Tibial artery (tissue), 4 donors: ENCODE data around the gene CWC22.

Experiments used
- DNase-seq, 2 donors: peaks; one replicate each; pipeline ENCODE4 v3.0.0-alpha.2; 2019
- H3K27ac ChIP-seq, 2 donors: fragments of 200-600 bp; sonication (generic) in 1 of 2; 1 replicate in 1 of 2; 2 replicates in 1 of 2; pipeline ENCODE4 v1.5.1; 2018 to 2019; ENCODE audit warnings: mild to moderate bottlenecking in 1 of 2
- H3K27me3 ChIP-seq, 2 donors: fragments of 200-600 bp; sonication (generic) in 1 of 2; one replicate each; pipeline versions ENCODE4 v1.5.1 to v1.6.0; 2016 to 2019
- H3K36me3 ChIP-seq, 3 donors: fragments of 200-600 bp; sonication (generic) in 2 of 3; one replicate each; pipeline ENCODE4 v1.5.1; 2016 to 2019; ENCODE audit warnings: mild to moderate bottlenecking in 2 of 3
- H3K4me1 ChIP-seq, 4 donors: fragments of 200-600 bp; sonication (generic) in 2 of 4; 1 replicate in 3 of 4; 2 replicates in 1 of 4; pipeline ENCODE4 v1.5.1; 2016 to 2019
- H3K4me3 ChIP-seq, 2 donors: fragments of 200-600 bp; sonication (generic) in 1 of 2; 1 replicate in 1 of 2; 2 replicates in 1 of 2; pipeline ENCODE4 v1.5.1; 2018 to 2019; ENCODE audit warnings: mild to moderate bottlenecking in 2 of 2
- H3K9me3 ChIP-seq, 3 donors: fragments of 200-600 bp; sonication (generic) in 1 of 3; one replicate each; pipeline ENCODE4 v1.5.1; 2016 to 2019
- intact Hi-C: fragments of 100-400 bp; cut with DNase I; formaldehyde crosslinking; loops from one replicate; pipeline ENCODE4 v1.15.0; 2023; ENCODE audit warnings: low total_unique reads
- TF ChIP-seq, protein P1 (sequence below), 2 experiments: fragments of 200-600 bp in 1 of 2; fragments of 450-650 bp in 1 of 2; IDR thresholded peaks; one replicate each; pipeline ENCODE4 v1.5.1; 2017 to 2019; ENCODE audit warnings: antibody characterized with exemption in 2 of 2, mild to moderate bottlenecking in 1 of 2, moderate library complexity in 1 of 2

Gene CWC22

DNA sequence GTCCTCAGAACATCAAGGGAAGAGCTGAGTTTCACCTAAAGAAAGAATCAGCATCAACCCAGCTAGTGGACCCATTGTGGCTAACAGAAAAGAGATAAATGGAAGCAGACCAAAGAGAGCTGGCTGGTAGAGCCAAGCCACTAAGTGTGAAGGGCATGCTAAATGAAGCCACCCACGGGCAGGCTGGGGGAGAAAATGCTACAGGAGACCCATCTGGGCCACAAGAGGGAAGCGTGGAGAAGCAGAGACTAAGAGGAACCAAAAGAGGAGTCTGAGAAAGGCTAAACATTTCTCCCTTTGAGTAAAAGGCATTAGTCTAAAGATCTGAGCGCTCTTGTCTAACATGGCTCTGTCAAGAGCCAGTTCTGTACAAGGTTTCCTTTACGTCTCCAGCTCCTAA is 15.8 kb downstream of the CWC22 start:
- Histone ChIP-seq H3K27ac (no peak overlapping the region), H3K36me3 (peaks cover 28 to 35% (median 32%) of the 10 kb centered on the region in 3 donors), H3K4me1 (no peaks in the 10 kb centered on the region), H3K9me3 (no peaks in the 10 kb centered on the region), H3K4me3 (no peak overlapping the region), H3K27me3 (no peaks in the 10 kb centered on the region)
- DNase-seq: no peak
- intact Hi-C loops: no loop called here
- TF ChIP-seq, protein P1, sequence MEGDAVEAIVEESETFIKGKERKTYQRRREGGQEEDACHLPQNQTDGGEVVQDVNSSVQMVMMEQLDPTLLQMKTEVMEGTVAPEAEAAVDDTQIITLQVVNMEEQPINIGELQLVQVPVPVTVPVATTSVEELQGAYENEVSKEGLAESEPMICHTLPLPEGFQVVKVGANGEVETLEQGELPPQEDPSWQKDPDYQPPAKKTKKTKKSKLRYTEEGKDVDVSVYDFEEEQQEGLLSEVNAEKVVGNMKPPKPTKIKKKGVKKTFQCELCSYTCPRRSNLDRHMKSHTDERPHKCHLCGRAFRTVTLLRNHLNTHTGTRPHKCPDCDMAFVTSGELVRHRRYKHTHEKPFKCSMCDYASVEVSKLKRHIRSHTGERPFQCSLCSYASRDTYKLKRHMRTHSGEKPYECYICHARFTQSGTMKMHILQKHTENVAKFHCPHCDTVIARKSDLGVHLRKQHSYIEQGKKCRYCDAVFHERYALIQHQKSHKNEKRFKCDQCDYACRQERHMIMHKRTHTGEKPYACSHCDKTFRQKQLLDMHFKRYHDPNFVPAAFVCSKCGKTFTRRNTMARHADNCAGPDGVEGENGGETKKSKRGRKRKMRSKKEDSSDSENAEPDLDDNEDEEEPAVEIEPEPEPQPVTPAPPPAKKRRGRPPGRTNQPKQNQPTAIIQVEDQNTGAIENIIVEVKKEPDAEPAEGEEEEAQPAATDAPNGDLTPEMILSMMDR (IDR thresholded peaks at IDR 0.05): no peak

DNA sequence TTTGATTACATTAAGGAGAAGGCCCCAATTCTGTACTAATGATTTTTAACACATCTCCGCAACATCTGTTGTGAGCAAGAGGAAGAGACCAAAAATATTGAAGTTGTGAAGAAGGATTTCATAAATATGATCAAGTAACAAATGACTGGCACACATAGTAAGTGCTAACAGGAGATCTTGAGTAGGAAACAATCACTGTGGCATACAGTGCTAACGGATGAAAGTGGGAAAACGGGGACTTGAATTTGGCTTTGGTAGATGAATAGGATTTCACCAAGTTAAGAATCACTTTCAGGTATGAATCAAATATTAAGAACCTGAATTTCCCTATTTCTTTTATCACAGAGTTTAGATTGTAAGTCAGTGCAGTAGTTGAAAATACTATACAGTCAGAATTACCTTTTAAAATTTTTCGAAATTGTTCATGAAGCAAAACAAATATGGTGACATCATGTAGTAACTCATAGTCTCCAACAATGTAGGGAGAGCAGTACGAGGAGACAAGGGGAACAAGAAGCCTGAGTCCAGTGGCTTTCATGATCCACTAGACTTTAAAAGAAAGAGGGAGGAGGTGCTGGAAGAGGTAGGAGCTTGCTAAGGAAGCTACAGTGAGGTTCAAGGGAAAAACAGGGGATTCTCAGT is 16.3 kb downstream of the CWC22 start:
- TF ChIP-seq, protein P1 (IDR thresholded peaks at IDR 0.05): no peak
- DNase-seq: no peak
- Histone ChIP-seq H3K4me1 (no peaks in the 10 kb centered on the region), H3K27me3 (no peaks in the 10 kb centered on the region), H3K36me3 (peaks cover 34 to 40% (median 34%) of the 10 kb centered on the region in 3 donors), H3K27ac (no peak overlapping the region), H3K9me3 (no peaks in the 10 kb centered on the region), H3K4me3 (no peak overlapping the region)
- intact Hi-C loops: no loop called here

DNA sequence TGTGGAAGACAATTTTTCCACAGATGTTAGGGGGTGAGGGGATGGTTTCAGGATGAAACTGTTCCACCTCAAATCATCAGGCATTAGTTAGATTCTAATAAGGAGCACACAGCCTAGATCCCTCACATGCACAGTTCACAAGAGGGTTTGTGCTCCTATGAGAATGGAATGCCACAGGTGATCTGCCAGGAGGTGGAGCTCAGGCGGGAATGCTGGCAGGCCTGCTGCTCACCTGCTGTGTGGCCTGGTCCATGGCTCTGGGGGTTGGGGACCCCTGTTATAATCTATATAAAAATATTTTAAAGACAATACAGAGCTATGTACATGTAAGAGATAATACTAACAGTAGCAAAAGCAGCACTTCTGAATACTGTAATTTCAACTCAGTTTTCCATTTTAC is 19.2 kb downstream of the CWC22 start:
- H3K36me3 ChIP-seq: peaks cover 55 to 63% (median 57%) of the 10 kb centered on the region in 3 donors
- no peaks in the 10 kb centered on the region for H3K9me3 ChIP-seq
- TF ChIP-seq, protein P1 (IDR thresholded peaks at IDR 0.05): no peak
- no peak overlapping the region for H3K4me3 ChIP-seq
- no peaks in the 10 kb centered on the region for H3K27me3 ChIP-seq
- intact Hi-C loops: no loop called here
- no peaks in the 10 kb centered on the region for H3K4me1 ChIP-seq
- no peak overlapping the region for H3K27ac ChIP-seq
- no peak for DNase-seq

DNA sequence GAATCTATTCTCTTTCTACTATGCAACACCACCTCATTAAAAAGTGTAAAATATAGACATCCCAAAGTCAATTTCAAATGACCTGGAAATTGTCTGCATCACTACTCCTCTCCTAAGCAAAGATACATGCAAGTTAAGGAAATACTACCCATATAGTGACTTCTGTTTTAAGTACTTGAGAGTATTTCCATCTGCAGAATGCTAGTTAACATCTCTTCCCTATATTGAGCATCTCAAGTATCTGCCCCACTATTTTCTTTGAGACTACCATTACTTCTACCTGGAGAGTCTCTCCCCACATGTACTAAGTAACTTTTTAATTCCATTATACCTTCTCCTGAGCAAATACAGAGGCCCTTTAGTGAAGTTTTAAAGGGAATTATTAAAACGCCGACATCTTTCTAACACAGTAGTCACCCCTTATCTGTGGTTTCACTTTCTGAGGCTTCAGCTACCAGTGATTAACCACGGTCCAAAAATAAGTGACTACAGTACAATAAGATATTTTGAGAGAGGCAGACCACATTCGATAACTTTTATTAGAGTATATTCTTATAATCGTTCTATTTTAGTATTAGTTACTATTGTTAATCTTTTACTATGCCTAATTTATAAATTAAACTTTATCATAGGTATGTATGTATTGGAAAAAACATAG is 21.8 kb downstream of the CWC22 start:
- H3K4me3 ChIP-seq: no peak overlapping the region
- TF ChIP-seq, protein P1 (IDR thresholded peaks at IDR 0.05): no peak
- H3K27ac ChIP-seq: no peak overlapping the region
- intact Hi-C loops: no loop called here
- H3K27me3 ChIP-seq: no peaks in the 10 kb centered on the region
- no peaks in the 10 kb centered on the region for H3K4me1 ChIP-seq
- H3K36me3 ChIP-seq: peaks cover 60 to 73% (median 64%) of the 10 kb centered on the region in 3 donors
- H3K9me3 ChIP-seq: no peaks in the 10 kb centered on the region
- no peak for DNase-seq

DNA sequence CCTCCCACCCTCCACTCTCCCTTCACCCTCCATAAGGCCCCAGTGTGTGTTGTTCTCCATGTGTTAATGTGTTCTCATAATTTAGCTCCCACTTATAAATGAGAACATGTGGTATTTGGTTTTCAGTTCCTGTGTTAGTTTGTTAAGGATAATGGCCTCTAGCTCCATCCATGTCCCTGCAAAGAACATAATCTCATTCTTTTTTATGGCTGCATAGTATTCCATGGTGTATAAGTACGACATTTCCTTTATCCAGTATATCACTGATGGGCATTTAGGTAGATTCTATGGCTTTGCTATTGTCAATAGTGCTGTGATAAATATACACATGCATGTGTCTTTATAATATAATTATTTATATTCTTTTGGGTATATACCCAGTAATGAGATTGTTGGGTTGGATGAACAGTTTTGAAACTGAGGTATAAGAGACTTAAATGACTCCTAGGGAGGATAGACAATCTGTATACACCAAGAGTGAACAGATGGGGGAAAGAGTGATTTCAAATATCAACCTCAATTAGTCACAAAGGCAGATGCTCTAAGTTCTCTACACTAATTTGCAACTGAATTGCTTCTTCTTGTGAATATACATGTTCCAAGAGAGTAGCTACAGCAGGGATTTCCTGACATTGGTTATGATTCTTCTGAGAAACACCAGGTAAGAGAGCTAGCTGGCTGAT is 23.7 kb downstream of the CWC22 start:
- no peak for DNase-seq
- H3K4me3 ChIP-seq: no peak overlapping the region
- H3K4me1 ChIP-seq: no peaks in the 10 kb centered on the region
- TF ChIP-seq, protein P1 (IDR thresholded peaks at IDR 0.05): no peak
- peaks cover 70 to 81% (median 70%) of the 10 kb centered on the region in 3 donors for H3K36me3 ChIP-seq
- intact Hi-C loops: no loop called here
- H3K27ac ChIP-seq: no peak overlapping the region
- H3K9me3 ChIP-seq: no peaks in the 10 kb centered on the region
- H3K27me3 ChIP-seq: no peaks in the 10 kb centered on the region
